ENCODE measurements around the gene BBC3.

The BBC3 gene

GRCh38 chr19:47243776-47244547 lies 13.0 kb upstream of the BBC3 start:
- H3K4me3 Mint-ChIP-seq: peak overlapping the region; percentile 81
- H3K36me3 Mint-ChIP-seq (ENCODE audit: low read depth): peaks cover 3% of the 10 kb centered on the region
- peak overlapping the region; percentile 96 for H3K27ac Mint-ChIP-seq
- peaks cover 6% of the 10 kb centered on the region for H3K27me3 Mint-ChIP-seq (ENCODE audit: low read depth)
- no peaks in the 10 kb centered on the region for H3K9me3 Mint-ChIP-seq
- H3K4me1 Mint-ChIP-seq (ENCODE audit: low read depth): peaks cover 20% of the 10 kb centered on the region

GRCh38 chr19:47243364-47243775 lies 12.4 kb upstream of the BBC3 start:
- Mint-ChIP-seq H3K36me3 (ENCODE audit: low read depth) (peaks cover 3% of the 10 kb centered on the region), H3K27ac (peak overlapping the region; percentile 96), H3K9me3 (no peaks in the 10 kb centered on the region), H3K27me3 (ENCODE audit: low read depth) (peaks cover 9% of the 10 kb centered on the region), H3K4me3 (peak overlapping the region; percentile 81), H3K4me1 (ENCODE audit: low read depth) (peaks cover 21% of the 10 kb centered on the region)

- peaks cover 9% of the 10 kb centered on the region for H3K27me3 Mint-ChIP-seq (ENCODE audit: low read depth)
- no peak overlapping the region for H3K4me3 Mint-ChIP-seq
- no peaks in the 10 kb centered on the region for H3K9me3 Mint-ChIP-seq
- H3K36me3 Mint-ChIP-seq (ENCODE audit: low read depth): peaks cover 3% of the 10 kb centered on the region
- H3K4me1 Mint-ChIP-seq (ENCODE audit: low read depth): peaks cover 18% of the 10 kb centered on the region
- no peak overlapping the region for H3K27ac Mint-ChIP-seq
Observed at GRCh38 chr19:47241919-47242577, 11.0 kb upstream of the BBC3 start.

- Mint-ChIP-seq H3K27ac (no peak overlapping the region), H3K4me3 (no peak overlapping the region), H3K4me1 (ENCODE audit: low read depth) (peaks cover 18% of the 10 kb centered on the region), H3K9me3 (no peaks in the 10 kb centered on the region), H3K27me3 (ENCODE audit: low read depth) (peaks cover 9% of the 10 kb centered on the region), H3K36me3 (ENCODE audit: low read depth) (peaks cover 3% of the 10 kb centered on the region)
Observed at GRCh38 chr19:47240996-47241918, 10.3 kb upstream of the BBC3 start.

GRCh38 chr19:47240556-47240955 lies 9.6 kb upstream of the BBC3 start:
- peaks cover 23% of the 10 kb centered on the region for H3K4me1 Mint-ChIP-seq (ENCODE audit: low read depth)
- peaks cover 3% of the 10 kb centered on the region for H3K36me3 Mint-ChIP-seq (ENCODE audit: low read depth)
- peaks cover 15% of the 10 kb centered on the region for H3K27me3 Mint-ChIP-seq (ENCODE audit: low read depth)
- no peak overlapping the region for H3K4me3 Mint-ChIP-seq
- H3K27ac Mint-ChIP-seq: no peak overlapping the region
- no peaks in the 10 kb centered on the region for H3K9me3 Mint-ChIP-seq

GRCh38 chr19:47239610-47240296 lies 8.8 kb upstream of the BBC3 start:
- Mint-ChIP-seq H3K9me3 (no peaks in the 10 kb centered on the region), H3K4me1 (ENCODE audit: low read depth) (peaks cover 21% of the 10 kb centered on the region), H3K27ac (no peak overlapping the region), H3K4me3 (no peak overlapping the region), H3K36me3 (ENCODE audit: low read depth) (peaks cover 3% of the 10 kb centered on the region), H3K27me3 (ENCODE audit: low read depth) (peaks cover 15% of the 10 kb centered on the region)

- Mint-ChIP-seq H3K27ac (peak overlapping the region; percentile 80), H3K4me1 (ENCODE audit: low read depth) (peaks cover 17% of the 10 kb centered on the region), H3K4me3 (peak overlapping the region; percentile 77)
Observed at GRCh38 chr19:47239152-47239551, 8.2 kb upstream of the BBC3 start.

GRCh38 chr19:47236072-47236675 lies 5.2 kb upstream of the BBC3 start:
- peaks cover 3% of the 10 kb centered on the region for H3K36me3 Mint-ChIP-seq (ENCODE audit: low read depth)
- peaks cover 24% of the 10 kb centered on the region for H3K4me1 Mint-ChIP-seq (ENCODE audit: low read depth)
- H3K27ac Mint-ChIP-seq: no peak overlapping the region
- H3K27me3 Mint-ChIP-seq (ENCODE audit: low read depth): peaks cover 15% of the 10 kb centered on the region
- H3K4me3 Mint-ChIP-seq: no peak overlapping the region
- no peaks in the 10 kb centered on the region for H3K9me3 Mint-ChIP-seq

More at GRCh38 chr19:47239152-47239551, 8.2 kb upstream of the BBC3 start:
- Mint-ChIP-seq H3K9me3 (no peaks in the 10 kb centered on the region), H3K27me3 (ENCODE audit: low read depth) (peaks cover 15% of the 10 kb centered on the region), H3K36me3 (ENCODE audit: low read depth) (peaks cover 3% of the 10 kb centered on the region)

- Mint-ChIP-seq H3K36me3 (ENCODE audit: low read depth) (no peaks in the 10 kb centered on the region), H3K27ac (peak overlapping the region; percentile 84), H3K9me3 (no peaks in the 10 kb centered on the region), H3K27me3 (ENCODE audit: low read depth) (peaks cover 5% of the 10 kb centered on the region), H3K4me1 (ENCODE audit: low read depth) (peaks cover 21% of the 10 kb centered on the region), H3K4me3 (peak overlapping the region; percentile 84)
Observed at GRCh38 chr19:47232422-47233211, 1.6 kb upstream of the BBC3 start.

- Mint-ChIP-seq H3K4me3 (peak overlapping the region; percentile 84), H3K27me3 (ENCODE audit: low read depth) (peaks cover 5% of the 10 kb centered on the region), H3K9me3 (no peaks in the 10 kb centered on the region), H3K27ac (peak overlapping the region; percentile 88), H3K36me3 (ENCODE audit: low read depth) (no peaks in the 10 kb centered on the region), H3K4me1 (ENCODE audit: low read depth) (peaks cover 22% of the 10 kb centered on the region)
Observed at GRCh38 chr19:47231215-47232054, 436 bp upstream of the BBC3 start.

- no peak overlapping the region for H3K27ac Mint-ChIP-seq
- no peaks in the 10 kb centered on the region for H3K27me3 Mint-ChIP-seq (ENCODE audit: low read depth)
- H3K4me3 Mint-ChIP-seq: peak overlapping the region; percentile 18
- H3K9me3 Mint-ChIP-seq: peaks cover 3% of the 10 kb centered on the region
- peaks cover 23% of the 10 kb centered on the region for H3K4me1 Mint-ChIP-seq (ENCODE audit: low read depth)
- peaks cover 5% of the 10 kb centered on the region for H3K36me3 Mint-ChIP-seq (ENCODE audit: low read depth)
Observed at GRCh38 chr19:47230054-47230920, 712 bp downstream of the BBC3 start.

GRCh38 chr19:47229676-47230053 lies 1.3 kb downstream of the BBC3 start:
- Mint-ChIP-seq H3K27ac (no peak overlapping the region), H3K27me3 (ENCODE audit: low read depth) (no peaks in the 10 kb centered on the region), H3K4me1 (ENCODE audit: low read depth) (peaks cover 23% of the 10 kb centered on the region), H3K36me3 (ENCODE audit: low read depth) (peaks cover 5% of the 10 kb centered on the region), H3K9me3 (peaks cover 3% of the 10 kb centered on the region), H3K4me3 (no peak overlapping the region)
